Sigmoid colon (tissue), 7 donors: Measurements from ENCODE around the gene KCNIP1. TPM values are rescaled to one million over a fixed set of nuclear protein-coding genes. Genes with fewer than 3 reads are reported as not detected.

ENCODE experiments used
- DNase-seq: peaks from one replicate; pipeline ENCODE4 v3.0.0-alpha.2; 2019
- H3K27ac ChIP-seq, 4 donors: fragments of 200-600 bp; sonication (generic); one replicate each; pipeline ENCODE4 v1.5.1; 2016 to 2019; ENCODE audit warnings: mild to moderate bottlenecking in 1 of 4
- H3K27me3 ChIP-seq, 3 donors: fragments of 200-600 bp; sonication (generic); one replicate each; pipeline ENCODE4 v1.5.1; 2019; ENCODE audit warnings: mild to moderate bottlenecking in 1 of 3
- H3K36me3 ChIP-seq, 4 donors: fragments of 200-600 bp; sonication (generic); one replicate each; pipeline ENCODE4 v1.5.1; 2016 to 2019
- H3K4me1 ChIP-seq, 4 donors: fragments of 200-600 bp; sonication (generic); one replicate each; pipeline ENCODE4 v1.5.1; 2017 to 2019
- H3K4me3 ChIP-seq, 4 donors: fragments of 200-600 bp; sonication (generic); one replicate each; pipeline ENCODE4 v1.5.1; 2017 to 2019; ENCODE audit warnings: mild to moderate bottlenecking in 2 of 4, moderate library complexity in 1 of 4
- H3K9me3 ChIP-seq, 4 donors: fragments of 200-600 bp in 3 of 4; sonication (generic) in 3 of 4; one replicate each; pipeline versions ENCODE4 v1.5.1 to v1.6.1; 2013 to 2019
- CTCF ChIP-seq, 4 experiments: fragments of 450-650 bp in 3 of 4; fragments of 200-600 bp in 1 of 4; IDR thresholded peaks; one replicate each; pipeline ENCODE4 v1.5.1; 2016 to 2019; ENCODE audit warnings: antibody characterized with exemption in 4 of 4, mild to moderate bottlenecking in 3 of 4, moderate library complexity in 2 of 4
- EP300 ChIP-seq, 4 donors: sonication (generic); formaldehyde crosslinking; IDR thresholded peaks; one replicate each; pipeline ENCODE4 v1.6.1; 2017; ENCODE audit warnings: antibody characterized with exemption in 4 of 4
- POLR2A ChIP-seq, 2 donors: fragments of 450-650 bp; IDR thresholded peaks; one replicate each; pipeline ENCODE4 v1.6.1; 2016; ENCODE audit warnings: antibody characterized with exemption in 2 of 2, mild to moderate bottlenecking in 2 of 2, moderate library complexity in 2 of 2
- POLR2AphosphoS5 ChIP-seq, 4 donors: sonication (generic); formaldehyde crosslinking; IDR thresholded peaks; one replicate each; pipeline ENCODE4 v1.6.1; 2017; ENCODE audit warnings: antibody characterized with exemption in 4 of 4
- WGBS, 2 donors: extraction: QIAGEN DNeasy Blood & Tissue Kit; methylation state at CpG; one replicate each; pipeline ENCODE4 v1.1.7; 2013; 5-methylcytosine and 5-hydroxymethylcytosine counted together
- intact Hi-C: fragments of 100-400 bp; cut with DNase I; formaldehyde crosslinking; loops from one replicate; pipeline ENCODE4 v1.15.1; 2023
- polyA plus RNA-seq, 3 donors: library from polyadenylated mRNA; stranded (reverse); fragments of 200-250 nt; gene quantifications; one replicate each; pipeline ENCODE4 v1.2.3, GENCODE V29; 2013
- total RNA-seq, 4 donors: library from RNA; depleted of rRNA; stranded (reverse); fragments of >200 nt; gene quantifications; one replicate each; pipeline ENCODE4 v1.1.0, GENCODE V29; 2016
- donor health status: healthy with polysubstance abuse.
- donor health status: Bipolar disorder and iron deficiency.
- donor health status: healthy.

Gene KCNIP1
- total and polyA plus RNA-seq, 7 donors, result 0.28 to 2.8 (median 1.1) TPM; not detected in 2

- Histone ChIP-seq H3K27me3 (no peaks in the 10 kb centered on the region), H3K9me3 (peaks cover 0 to under 1% (median 0%) of the 10 kb centered on the region in 4 donors), H3K4me1 (no peaks in the 10 kb centered on the region), H3K4me3 (no peak overlapping the region), H3K27ac (no peak overlapping the region), H3K36me3 (no peaks in the 10 kb centered on the region)
- intact Hi-C loops, result no loop called here
- no peak for DNase-seq
- TF ChIP-seq CTCF (IDR thresholded peaks at IDR 0.05), result no peak
- TF ChIP-seq EP300 (IDR thresholded peaks at IDR 0.05), result no peak
- TF ChIP-seq POLR2A (IDR thresholded peaks at IDR 0.05), result no peak
- no peak for TF ChIP-seq POLR2AphosphoS5 (IDR thresholded peaks at IDR 0.05)
- 74 to 84% methylated on average over 4 of the region's 4 CpGs for WGBS, 2 donors
These were observed 80.2 kb downstream of the KCNIP1 start for GRCh38 chr5:170584003-170584402.

DNA sequence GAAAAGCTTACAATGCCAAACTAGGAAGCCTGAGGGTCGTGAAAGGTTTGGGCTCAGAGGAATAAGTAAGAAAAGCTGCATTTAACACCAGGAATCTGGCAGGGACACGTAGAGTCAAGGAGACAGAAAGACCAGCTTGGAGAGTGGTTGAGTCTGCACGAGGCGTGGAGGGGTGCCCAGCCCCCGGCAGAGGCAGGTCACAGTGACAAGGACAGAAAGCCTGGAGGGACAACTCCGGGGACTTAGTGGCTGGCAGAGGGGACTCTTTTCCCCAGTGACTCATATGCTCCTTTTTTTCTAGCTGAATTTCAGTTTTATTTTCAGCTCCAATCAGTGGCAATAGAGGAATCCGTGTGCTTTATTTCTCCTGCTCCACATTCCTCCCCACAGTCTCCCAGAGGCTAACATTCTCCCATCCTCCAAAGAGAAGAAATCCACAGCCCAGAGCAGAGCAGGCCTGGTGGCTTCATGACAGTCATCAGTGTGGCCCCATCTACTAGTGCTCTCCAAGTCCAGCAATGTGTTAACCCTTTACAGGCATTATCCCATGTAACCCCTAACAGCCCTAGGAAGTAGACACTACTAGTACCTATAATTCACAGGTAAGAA is 80.7 kb downstream of the KCNIP1 start:
- no peak overlapping the region for H3K27ac ChIP-seq
- no peak overlapping the region for H3K4me3 ChIP-seq
- no peaks in the 10 kb centered on the region for H3K4me1 ChIP-seq
- no peaks in the 10 kb centered on the region for H3K27me3 ChIP-seq
- TF ChIP-seq POLR2AphosphoS5 (IDR thresholded peaks at IDR 0.05) (no peak), EP300 (IDR thresholded peaks at IDR 0.05) (no peak), CTCF (IDR thresholded peaks at IDR 0.05) (no peak), POLR2A (IDR thresholded peaks at IDR 0.05) (no peak)
- 44 to 72% methylated on average over 7 of the region's 7 CpGs for WGBS, 2 donors
- intact Hi-C loops, result no loop called here
- H3K9me3 ChIP-seq, result no peaks in the 10 kb centered on the region
- no peak for DNase-seq
- H3K36me3 ChIP-seq, result no peaks in the 10 kb centered on the region

- Histone ChIP-seq H3K27me3 (no peaks in the 10 kb centered on the region), H3K27ac (no peak overlapping the region), H3K4me1 (no peaks in the 10 kb centered on the region), H3K4me3 (no peak overlapping the region), H3K9me3 (no peaks in the 10 kb centered on the region), H3K36me3 (no peaks in the 10 kb centered on the region)
- no peak for TF ChIP-seq POLR2AphosphoS5 (IDR thresholded peaks at IDR 0.05)
- TF ChIP-seq EP300 (IDR thresholded peaks at IDR 0.05), result no peak
- TF ChIP-seq POLR2A (IDR thresholded peaks at IDR 0.05), result no peak
- TF ChIP-seq CTCF (IDR thresholded peaks at IDR 0.05), result no peak
- 71 to 81% methylated on average over 14 of the region's 14 CpGs for WGBS, 2 donors
- intact Hi-C loops, result no loop called here
- no peak for DNase-seq
These were observed 81.6 kb downstream of the KCNIP1 start for GRCh38 chr5:170585273-170585948.

- Histone ChIP-seq H3K9me3 (no peaks in the 10 kb centered on the region), H3K27me3 (no peaks in the 10 kb centered on the region), H3K4me3 (no peak overlapping the region), H3K4me1 (no peaks in the 10 kb centered on the region), H3K36me3 (no peaks in the 10 kb centered on the region), H3K27ac (no peak overlapping the region)
- TF ChIP-seq POLR2AphosphoS5 (IDR thresholded peaks at IDR 0.05) (no peak), POLR2A (IDR thresholded peaks at IDR 0.05) (no peak), EP300 (IDR thresholded peaks at IDR 0.05) (no peak), CTCF (IDR thresholded peaks at IDR 0.05) (no peak)
- 42 to 49% methylated on average over 2 of the region's 2 CpGs for WGBS, 2 donors
- no peak for DNase-seq
- intact Hi-C loops, result no loop called here
These were observed 84.0 kb downstream of the KCNIP1 start for GRCh38 chr5:170587808-170588207.
